NCI-H524 treated with DMSO at 0.1 percent for 48 hours (cell line): ENCODE measurements around the gene CCL17.
"Not testable (repeated sequence)": the region's sequence is repeated elsewhere in the genome, so short reads cannot be mapped to it uniquely, and the experiment has no call there.

Source experiments
- DNase-seq: peaks from one replicate; lab custom pipeline; 2025; lab: John Stamatoyannopoulos, UW

The CCL17 gene

GRCh38 chr16:57403965-57404817 lies at the start of gene CCL17:
TSS of gene CCL17 (plus strand) at chr16:57404767. CDS start at chr16:57413933, 9,166 bp downstream.
- no peak for DNase-seq

- DNase-seq, result no peak
These were observed 48.6 kb upstream of the CCL17 start for GRCh38 chr16:57355898-57356414.

- DNase-seq, result no peak
These were observed 48.0 kb upstream of the CCL17 start for GRCh38 chr16:57356547-57356946.

- no peak for DNase-seq
These were observed 47.1 kb upstream of the CCL17 start for GRCh38 chr16:57357330-57358085.

- no peak for DNase-seq
These were observed 46.5 kb upstream of the CCL17 start for GRCh38 chr16:57358086-57358420.

- DNase-seq, result no peak
These were observed 46.0 kb upstream of the CCL17 start, which contains the start of gene CCL22 for GRCh38 chr16:57358527-57359095. TSS of gene CCL22 (plus strand) at chr16:57358783. CDS start at chr16:57358817, 34 bp downstream.

- DNase-seq, result no peak
These were observed 44.1 kb upstream of the CCL17 start for GRCh38 chr16:57360321-57360935.

- DNase-seq, result no peak
These were observed 43.2 kb upstream of the CCL17 start for GRCh38 chr16:57361404-57361803.

- DNase-seq, result no peak
These were observed 40.4 kb upstream of the CCL17 start for GRCh38 chr16:57364143-57364542.

GRCh38 chr16:57366544-57367040 lies 38.0 kb upstream of the CCL17 start:
- no peak for DNase-seq

GRCh38 chr16:57367116-57367752 lies 37.3 kb upstream of the CCL17 start:
- no peak for DNase-seq

GRCh38 chr16:57371494-57372371 lies 32.8 kb upstream of the CCL17 start:
- DNase-seq, result no peak

GRCh38 chr16:57372372-57373116 lies 32.0 kb upstream of the CCL17 start, which contains the start of gene CX3CL1:
TSS of gene CX3CL1 (plus strand) at chr16:57372490. CDS start at chr16:57372569, 79 bp downstream.
- DNase-seq, result no peak

GRCh38 chr16:57373117-57373947 lies 31.2 kb upstream of the CCL17 start:
- no peak for DNase-seq

GRCh38 chr16:57374067-57374534 lies 30.5 kb upstream of the CCL17 start:
- no peak for DNase-seq

GRCh38 chr16:57374925-57375465 lies 29.6 kb upstream of the CCL17 start:
- DNase-seq, result not testable (repeated sequence)

GRCh38 chr16:57376313-57376818 lies 28.2 kb upstream of the CCL17 start:
- no peak for DNase-seq
